ENCODE measurements around the gene SMURF2. TPM values are rescaled to one million over a fixed set of nuclear protein-coding genes. Genes with fewer than 3 reads are reported as not detected.
A peak's percentile ranks its signal among the peaks of the same experiment; 100 is the strongest.

SMURF2 gene
- total and polyA plus RNA-seq, 9 of the 15 experiments (the other 6 are each of a cell fraction or from before 2014, with no cell fraction given), result 3.8 to 22.0 (median 14.8) TPM

GRCh38 chr17:64537488-64537887 lies 124.6 kb downstream of the SMURF2 start (continued):
- TF ChIP-seq SIX5 (IDR thresholded peaks at IDR 0.05; ENCODE audit: borderline replicate concordance in 1 of 2, insufficient read depth in 1 of 2, low read depth in 1 of 2, low read length in 2 of 2) (no peak), ZFPM2 (CRISPR knock-in tag; IDR thresholded peaks at IDR 0.05) (no peak), ZNF277 (CRISPR knock-in tag; IDR thresholded peaks at IDR 0.05; ENCODE audit: borderline replicate concordance) (no peak), ZNF174 (CRISPR knock-in tag; IDR thresholded peaks at IDR 0.05) (0 out of 2 replicates have a peak, but pooled peaks have one; percentile 4), RBFOX2 (IDR thresholded peaks at IDR 0.05; ENCODE audit: low read depth, low read length) (no peak), ATF1 (CRISPR knock-in tag; IDR thresholded peaks at IDR 0.05) (no peak), ATF1 (tag; IDR thresholded peaks at IDR 0.05) (peak; percentile 61), ATF7 (IDR thresholded peaks at IDR 0.05) (peak; percentile 87), HMGXB4 (CRISPR knock-in tag; IDR thresholded peaks at IDR 0.05) (no peak), ZSCAN29 (IDR thresholded peaks at IDR 0.05) (no peak), MEF2A (IDR thresholded peaks at IDR 0.05; ENCODE audit: control insufficient read depth, low read depth, low read length) (peak; percentile 71), ZBTB5 (IDR thresholded peaks at IDR 0.05) (0 out of 2 replicates have a peak, but pooled peaks have one; percentile 42), ZNF551 (CRISPR knock-in tag; IDR thresholded peaks at IDR 0.05) (no peak), RFX5 (IDR thresholded peaks at IDR 0.05; ENCODE audit: low read depth, low read length) (no peak), RBM14 (IDR thresholded peaks at IDR 0.05; ENCODE audit: borderline replicate concordance, insufficient read depth, low read depth, low read length) (no peak), XRCC4 (IDR thresholded peaks at IDR 0.05; ENCODE audit: extremely low read depth, insufficient read depth, insufficient read length) (no peak), FOXP4 (CRISPR knock-in tag; IDR thresholded peaks at IDR 0.05; ENCODE audit: borderline replicate concordance) (no peak), ZNF408 (CRISPR knock-in tag; IDR thresholded peaks at IDR 0.05; ENCODE audit: low read depth) (no peak), ZNF778 (CRISPR knock-in tag; IDR thresholded peaks at IDR 0.05) (no peak), SRF (CRISPR knock-in tag; IDR thresholded peaks at IDR 0.05) (no peak), PYGO2 (tag; IDR thresholded peaks at IDR 0.05) (no peak), NCOA6 (IDR thresholded peaks at IDR 0.05) (no peak), SMARCA5 (IDR thresholded peaks at IDR 0.05) (no peak), ESRRA (IDR thresholded peaks at IDR 0.05; ENCODE audit: borderline replicate concordance, low read depth) (no peak)

Measured in K562 (cell line).